ENCODE data around the gene RETREG3. TPM values are rescaled to one million over a fixed set of nuclear protein-coding genes. Genes with fewer than 3 reads are reported as not detected.
A peak's percentile ranks its signal among the peaks of the same experiment; 100 is the strongest.

Gene RETREG3
- total and polyA plus RNA-seq, 2 experiments from 2014 or later, result 8.0 to 38.2 TPM

- no peak overlapping the region for H3K27ac ChIP-seq (ENCODE audit: low read depth)
- H3K79me2 ChIP-seq (replicated peaks; ENCODE audit: insufficient read depth), result no peaks in the 10 kb centered on the region
- H3K9me3 Mint-ChIP-seq, result no peaks in the 10 kb centered on the region; the same call in 2 of the 3 replicates
- H3F3A ChIP-seq (replicated peaks; ENCODE audit: low read depth), result no peaks in the 10 kb centered on the region
- H3K4me3 Mint-ChIP-seq, result no peak overlapping the region
- H3K9me2 ChIP-seq (ENCODE audit: insufficient read depth), result no peaks in the 10 kb centered on the region
- ATAC-seq (no peak), DNase-seq (ENCODE audit: low spot score) (no peak)
- H3K36me3 ChIP-seq (ENCODE audit: insufficient read depth), result no peaks in the 10 kb centered on the region
- no peaks in the 10 kb centered on the region for H4K20me1 ChIP-seq (replicated peaks; ENCODE audit: insufficient read depth)
- TF ChIP-seq ETS1 (IDR thresholded peaks at IDR 0.05) (no peak), ZNF462 (CRISPR knock-in tag; IDR thresholded peaks at IDR 0.05) (no peak), EZH2 (IDR thresholded peaks at IDR 0.05; ENCODE audit: low read depth, unreplicated experiment) (no peak), CTCF (conservative IDR thresholded peaks at IDR 0.05; ENCODE audit: low read depth in 2 of 2) (no peak), ZNF114 (CRISPR knock-in tag; IDR thresholded peaks at IDR 0.05) (no peak), REST (IDR thresholded peaks at IDR 0.05; ENCODE audit: unreplicated experiment) (no peak), JUNB (IDR thresholded peaks at IDR 0.05; ENCODE audit: unreplicated experiment) (no peak), STAT1 (IDR thresholded peaks at IDR 0.05; ENCODE audit: unreplicated experiment) (no peak), ZNF331 (CRISPR knock-in tag; IDR thresholded peaks at IDR 0.05; ENCODE audit: low read depth) (no peak), CREB1 (CRISPR knock-in tag; IDR thresholded peaks at IDR 0.05; ENCODE audit: low read depth) (no peak), POLR2AphosphoS5 (IDR thresholded peaks at IDR 0.05; ENCODE audit: low read depth) (no peak), NANOG (IDR thresholded peaks at IDR 0.05; ENCODE audit: borderline replicate concordance) (no peak), EZH2phosphoT487 (IDR thresholded peaks at IDR 0.05; ENCODE audit: unreplicated experiment) (no peak)
- no peak overlapping the region for H3K4me3 ChIP-seq
- H3K27me3 ChIP-seq (ENCODE audit: insufficient read depth), result no peaks in the 10 kb centered on the region
- no peak overlapping the region for H3K27ac Mint-ChIP-seq
- H3K36me3 Mint-ChIP-seq (ENCODE audit: low read depth), result no peaks in the 10 kb centered on the region
- peak overlapping the region; percentile 74; the same call in 1 of the 2 replicates for H2AFZ ChIP-seq
- H3K4me2 ChIP-seq, result no peak overlapping the region
- H3K4me1 Mint-ChIP-seq, result peaks cover 2% of the 10 kb centered on the region; the same call in 2 of the 3 replicates
- H3K4me1 ChIP-seq (ENCODE audit: insufficient read depth), result peaks cover 3% of the 10 kb centered on the region; the same call in 1 of the 2 replicates
- peaks cover 11% of the 10 kb centered on the region for H3K27me3 Mint-ChIP-seq (ENCODE audit: insufficient read depth, low read depth, poor library complexity)
These were observed 38.6 kb upstream of the RETREG3 start for GRCh38 chr17:42647778-42648177.
